ENCODE measurements around the gene APBA3. TPM values are rescaled to one million over a fixed set of nuclear protein-coding genes. Genes with fewer than 3 reads are reported as not detected.

The APBA3 gene
- total and polyA plus RNA-seq, 5 experiments from 2014 or later = 25.0 to 80.4 (median 33.0) TPM

GRCh38 chr19:3785938-3786824 is 24.7 kb upstream of the APBA3 start, which contains the start of gene MATK:
TSS of gene MATK (minus strand) at chr19:3786381. CDS start at chr19:3785135, 1,246 bp downstream.
- POLR2A ChIA-PET = interaction anchor here (0.7 to 1.4 kb wide), 6 partner anchors 15 to 98 kb away, joined by 3 to 7 read pairs (median 3); partner anchors contain the start of genes APBA3 and MRPL54
- H3K27ac Mint-ChIP-seq = peak within 1 kb of the TSS in 5 of 10 donors; percentile 29 to 77 (median 72)

GRCh38 chr19:3785451-3785937 is 24.0 kb upstream of the APBA3 start:
- ATAC-seq (peak; percentile 55 to 57), DNase-seq (peak in 3 of 10 donors; percentile 31 to 36 (median 35))
- H3K36me3 Mint-ChIP-seq = peaks cover 10 to 20% (median 12%) of the 10 kb centered on the region in 3 donors
- H3K4me1 Mint-ChIP-seq = peaks cover 11 to 41% (median 25%) of the 10 kb centered on the region in 4 donors
- H3K4me3 Mint-ChIP-seq = peak overlapping the region; percentile 72 to 89 (median 82)
- peak overlapping the region in 5 of 10 donors; percentile 29 to 77 (median 44) for H3K27ac Mint-ChIP-seq
- POLR2A ChIA-PET = interaction anchor here (1.4 kb wide), 1 partner anchor 23 kb away, joined by 7 read pairs; the partner anchor contains the start of gene MRPL54
- peaks cover 0 to 26% (median 16%) of the 10 kb centered on the region in 9 donors for H3K9me3 Mint-ChIP-seq
- H3K27me3 Mint-ChIP-seq = no peaks in the 10 kb centered on the region

More at GRCh38 chr19:3785938-3786824, 24.7 kb upstream of the APBA3 start, which contains the start of gene MATK:
- Mint-ChIP-seq H3K36me3 (peaks cover 10 to 20% (median 12%) of the 10 kb centered on the region in 3 donors), H3K9me3 (peaks cover 0 to 23% (median 15%) of the 10 kb centered on the region in 9 donors), H3K4me3 (peak within 1 kb of the TSS; percentile 72 to 89 (median 82)), H3K27me3 (no peaks in the 10 kb centered on the region), H3K4me1 (peaks cover 12 to 42% (median 24%) of the 10 kb centered on the region in 4 donors)
- DNase-seq = peak in 6 of 10 donors; percentile 22 to 45 (median 36)
- peak; percentile 55 to 59 for ATAC-seq

GRCh38 chr19:3784607-3785450 is 23.3 kb upstream of the APBA3 start:
- no peak for DNase-seq
- Mint-ChIP-seq H3K4me3 (peak overlapping the region; percentile 72 to 89 (median 82)), H3K36me3 (peaks cover 10 to 20% (median 12%) of the 10 kb centered on the region in 3 donors), H3K27me3 (no peaks in the 10 kb centered on the region), H3K9me3 (peaks cover 0 to 26% (median 16%) of the 10 kb centered on the region in 9 donors), H3K27ac (peak overlapping the region in 7 of 10 donors; percentile 19 to 93 (median 66)), H3K4me1 (peaks cover 9 to 37% (median 24%) of the 10 kb centered on the region in 4 donors)
- ATAC-seq = no peak
- POLR2A ChIA-PET = interaction anchor here (1.4 to 1.5 kb wide), 2 partner anchors 22 to 28 kb away, joined by 7 read pairs; partner anchors contain the start of gene MRPL54

- peaks cover 0 to 26% (median 16%) of the 10 kb centered on the region in 9 donors for H3K9me3 Mint-ChIP-seq
- H3K4me3 Mint-ChIP-seq = peak overlapping the region; percentile 65 to 89 (median 82)
- peaks cover 6 to 30% (median 18%) of the 10 kb centered on the region in 4 donors for H3K4me1 Mint-ChIP-seq
- peak; percentile 33 to 55 for ATAC-seq
- H3K36me3 Mint-ChIP-seq = peaks cover 10 to 20% (median 12%) of the 10 kb centered on the region in 3 donors
- peak overlapping the region in 3 of 10 donors; percentile 56 to 93 (median 83) for H3K27ac Mint-ChIP-seq
- H3K27me3 Mint-ChIP-seq = no peaks in the 10 kb centered on the region
- POLR2A ChIA-PET = interaction anchor here (1.5 kb wide), 1 partner anchor 28 kb away, joined by 7 read pairs; no protein-coding TSS in a partner anchor
- peak in 8 of 10 donors; percentile 35 to 73 (median 48) for DNase-seq
These were observed 22.4 kb upstream of the APBA3 start for GRCh38 chr19:3783660-3784584.

- ATAC-seq (no peak), DNase-seq (no peak)
- H3K4me1 Mint-ChIP-seq = peaks cover 6 to 26% (median 16%) of the 10 kb centered on the region in 4 donors
- no peak overlapping the region for H3K27ac Mint-ChIP-seq
- peaks cover 10 to 20% (median 12%) of the 10 kb centered on the region in 3 donors for H3K36me3 Mint-ChIP-seq
- peaks cover 0 to 26% (median 16%) of the 10 kb centered on the region in 9 donors for H3K9me3 Mint-ChIP-seq
- peak overlapping the region in 1 of 10 donors; percentile 20 for H3K4me3 Mint-ChIP-seq
- no peaks in the 10 kb centered on the region for H3K27me3 Mint-ChIP-seq
- POLR2A ChIA-PET = interaction anchor here (0.7 to 1.5 kb wide), 3 partner anchors 29 to 39 kb away, joined by 3 to 7 read pairs (median 5); no protein-coding TSS in a partner anchor
These were observed 21.4 kb upstream of the APBA3 start for GRCh38 chr19:3782903-3783302.

- POLR2A ChIA-PET = interaction anchor here (0.7 to 1.6 kb wide), 4 partner anchors 14 to 39 kb away, joined by 3 to 5 read pairs (median 4); partner anchors contain the start of gene MRPL54
- H3K9me3 Mint-ChIP-seq = peaks cover 0 to 28% (median 16%) of the 10 kb centered on the region in 9 donors
- no peak for ATAC-seq
These were observed 20.8 kb upstream of the APBA3 start for GRCh38 chr19:3782330-3782729.

GRCh38 chr19:3781603-3782002 is 20.1 kb upstream of the APBA3 start:
- Mint-ChIP-seq H3K27ac (peak overlapping the region in 1 of 10 donors; percentile 25), H3K4me3 (no peak overlapping the region), H3K4me1 (peaks cover 7 to 17% (median 16%) of the 10 kb centered on the region in 4 donors), H3K36me3 (peaks cover 10 to 20% (median 12%) of the 10 kb centered on the region in 3 donors), H3K9me3 (peaks cover 0 to 28% (median 16%) of the 10 kb centered on the region in 9 donors), H3K27me3 (no peaks in the 10 kb centered on the region)
- POLR2A ChIA-PET = interaction anchor here (0.6 to 1.6 kb wide), 4 partner anchors 8 to 227 kb away, joined by 3 to 8 read pairs (median 4); partner anchors contain the start of gene MRPL54
- no peak for DNase-seq
- ATAC-seq = no peak

More at GRCh38 chr19:3782330-3782729, 20.8 kb upstream of the APBA3 start:
- no peaks in the 10 kb centered on the region for H3K27me3 Mint-ChIP-seq
- peaks cover 10 to 20% (median 12%) of the 10 kb centered on the region in 3 donors for H3K36me3 Mint-ChIP-seq
- peak overlapping the region in 3 of 10 donors; percentile 72 to 90 (median 73) for H3K27ac Mint-ChIP-seq
- DNase-seq = no peak
- peak overlapping the region in 4 of 10 donors; percentile 18 to 43 (median 32) for H3K4me3 Mint-ChIP-seq
- peaks cover 6 to 22% (median 16%) of the 10 kb centered on the region in 4 donors for H3K4me1 Mint-ChIP-seq

- no peak overlapping the region for H3K4me3 Mint-ChIP-seq
- H3K27ac Mint-ChIP-seq = peak overlapping the region in 2 of 10 donors; percentile 3 to 8
- H3K27me3 Mint-ChIP-seq = no peaks in the 10 kb centered on the region
- DNase-seq (peak in 1 of 10 donors; percentile 35), ATAC-seq (no peak)
- POLR2A ChIA-PET = interaction anchor here (0.6 to 1.6 kb wide), 5 partner anchors 9 to 1989 kb away, joined by 3 to 8 read pairs (median 4); partner anchors contain the start of gene MRPL54
- H3K4me1 Mint-ChIP-seq = peaks cover 7 to 16% (median 15%) of the 10 kb centered on the region in 4 donors
- peaks cover 10 to 20% (median 12%) of the 10 kb centered on the region in 3 donors for H3K36me3 Mint-ChIP-seq
- peaks cover 0 to 28% (median 16%) of the 10 kb centered on the region in 9 donors for H3K9me3 Mint-ChIP-seq
These were observed 19.4 kb upstream of the APBA3 start for GRCh38 chr19:3780786-3781304.

- no peak overlapping the region for H3K4me3 Mint-ChIP-seq
- no peak for DNase-seq
- peaks cover 0 to 28% (median 16%) of the 10 kb centered on the region in 9 donors for H3K9me3 Mint-ChIP-seq
- POLR2A ChIA-PET = no interaction called here
- no peak for ATAC-seq
- H3K36me3 Mint-ChIP-seq = peaks cover 10 to 20% (median 12%) of the 10 kb centered on the region in 3 donors
- H3K27ac Mint-ChIP-seq = no peak overlapping the region
- H3K4me1 Mint-ChIP-seq = peaks cover under 1 to 9% (median 5%) of the 10 kb centered on the region in 4 donors
- H3K27me3 Mint-ChIP-seq = no peaks in the 10 kb centered on the region
These were observed 17.6 kb upstream of the APBA3 start for GRCh38 chr19:3778899-3779723.

All from naive thymus-derived CD8-positive, alpha-beta T cell (primary cell).